ENCODE measurements around the gene POU2F3. TPM values are rescaled to one million over a fixed set of nuclear protein-coding genes. Genes with fewer than 3 reads are reported as not detected.
A peak's percentile ranks its signal among the peaks of the same experiment; 100 is the strongest.

POU2F3 gene
- total and polyA plus RNA-seq, 5 donors: 0.05 to 0.31 (median 0.20) TPM; not detected in 1

DNA sequence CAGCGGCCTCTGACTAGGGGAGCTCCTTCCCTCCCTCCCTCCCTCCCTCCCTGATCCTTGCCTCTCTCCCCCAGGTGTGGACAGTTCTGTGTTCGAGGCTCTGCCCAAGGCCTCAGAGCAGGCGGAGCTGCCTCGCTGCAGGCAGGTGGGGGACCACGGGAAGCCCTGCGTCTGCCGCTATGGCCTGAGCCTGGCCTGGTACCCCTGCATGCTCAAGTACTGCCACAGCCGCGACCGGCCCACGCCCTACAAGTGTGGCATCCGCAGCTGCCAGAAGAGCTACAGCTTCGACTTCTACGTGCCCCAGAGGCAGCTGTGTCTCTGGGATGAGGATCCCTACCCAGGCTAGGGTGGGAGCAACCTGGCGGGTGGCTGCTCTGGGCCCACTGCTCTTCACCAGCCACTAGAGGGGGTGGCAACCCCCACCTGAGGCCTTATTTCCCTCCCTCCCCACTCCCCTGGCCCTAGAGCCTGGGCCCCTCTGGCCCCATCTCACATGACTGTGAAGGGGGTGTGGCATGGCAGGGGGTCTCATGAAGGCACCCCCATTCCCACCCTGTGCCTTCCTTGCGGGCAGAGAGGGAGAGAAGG is 11.1 kb upstream of the POU2F3 start:
- ATAC-seq (no peak), DNase-seq (no peak)
- 87% methylated on average over 16 of the region's 16 CpGs for WGBS
- Histone ChIP-seq H3K4me3 (ENCODE audit: low read length) (no peak overlapping the region), H3K27ac (ENCODE audit: low read length) (no peak overlapping the region), H3K9me3 (ENCODE audit: control insufficient read depth, low read length) (no peaks in the 10 kb centered on the region), H3K27me3 (ENCODE audit: control insufficient read depth, insufficient read depth) (no peaks in the 10 kb centered on the region), H3K4me1 (ENCODE audit: control insufficient read depth, insufficient read depth, low read length) (peaks cover 7% of the 10 kb centered on the region)
- intact Hi-C loops (cut with DNase I): loop anchor here in 3 of 4 donors (1.0 to 5.0 kb wide), 3 partner anchors 56 to 57 kb away; no protein-coding TSS in a partner anchor

- intact Hi-C loops (cut with DNase I): loop anchor here (1.0 to 5.0 kb wide), 3 partner anchors 57 kb away; no protein-coding TSS in a partner anchor
- H3K9me3 ChIP-seq (ENCODE audit: control insufficient read depth, low read length): no peaks in the 10 kb centered on the region
- 52% methylated on average over 17 of the region's 17 CpGs for WGBS
- H3K27me3 ChIP-seq (ENCODE audit: control insufficient read depth, insufficient read depth): no peaks in the 10 kb centered on the region
- ATAC-seq: no peak
- DNase-seq: peak in 1 of 3 donors; percentile 51
- peaks cover 5% of the 10 kb centered on the region for H3K4me1 ChIP-seq (ENCODE audit: control insufficient read depth, insufficient read depth, low read length)
- no peak overlapping the region for H3K27ac ChIP-seq (ENCODE audit: low read length)
- H3K4me3 ChIP-seq (ENCODE audit: low read length): no peak overlapping the region
These were observed 10.2 kb upstream of the POU2F3 start for GRCh38 chr11:120229451-120230424.

DNA sequence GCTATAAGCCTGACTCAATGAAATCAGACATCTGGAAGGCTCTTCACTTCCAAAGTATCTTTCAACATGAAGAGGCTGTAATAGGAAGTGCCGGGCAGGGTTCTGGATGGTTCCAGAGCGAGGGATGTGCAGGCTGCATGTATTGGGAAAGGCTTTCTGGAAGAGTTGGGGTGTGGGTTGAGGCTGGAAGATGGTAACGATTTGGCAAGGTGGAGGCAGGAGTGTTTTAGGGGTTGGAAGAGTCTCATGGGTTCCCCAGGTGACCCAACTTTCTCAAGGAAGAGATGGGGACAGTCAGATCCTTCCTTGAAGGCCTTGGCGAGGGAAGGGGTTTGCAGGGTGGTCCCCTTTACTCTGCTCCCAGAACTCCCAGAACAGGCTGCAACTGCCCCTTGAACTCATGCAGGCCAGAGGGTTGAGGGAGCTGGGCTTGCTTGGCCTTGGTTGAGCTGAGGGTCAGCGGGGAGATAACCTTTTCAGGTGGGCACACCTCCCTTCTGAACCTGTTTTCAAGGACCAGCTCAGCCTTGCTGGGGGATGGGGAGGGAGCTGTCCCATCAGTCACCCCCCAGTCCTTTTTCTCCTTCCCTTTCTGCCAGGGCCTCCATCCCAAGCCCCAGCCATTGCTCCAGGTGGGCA is 9.4 kb upstream of the POU2F3 start:
- DNase-seq (peak in 1 of 3 donors; percentile 18), ATAC-seq (no peak)
- H3K27ac ChIP-seq (ENCODE audit: low read length): no peak overlapping the region
- intact Hi-C loops (cut with DNase I): loop anchor here in 1 of 4 donors (2.0 kb wide), 1 partner anchor 58 kb away; no protein-coding TSS in a partner anchor
- 86% methylated on average over 5 of the region's 5 CpGs for WGBS
- no peaks in the 10 kb centered on the region for H3K27me3 ChIP-seq (ENCODE audit: control insufficient read depth, insufficient read depth)
- H3K4me3 ChIP-seq (ENCODE audit: low read length): no peak overlapping the region
- no peaks in the 10 kb centered on the region for H3K9me3 ChIP-seq (ENCODE audit: control insufficient read depth, low read length)
- H3K4me1 ChIP-seq (ENCODE audit: control insufficient read depth, insufficient read depth, low read length): peaks cover 2% of the 10 kb centered on the region

GRCh38 chr11:120231963-120232362 is 8.0 kb upstream of the POU2F3 start:
- DNase-seq: peak in 1 of 3 donors; percentile 41
- Histone ChIP-seq H3K27ac (ENCODE audit: low read length) (no peak overlapping the region), H3K9me3 (ENCODE audit: control insufficient read depth, low read length) (no peaks in the 10 kb centered on the region), H3K27me3 (ENCODE audit: control insufficient read depth, insufficient read depth) (no peaks in the 10 kb centered on the region), H3K4me3 (ENCODE audit: low read length) (no peak overlapping the region), H3K4me1 (ENCODE audit: control insufficient read depth, insufficient read depth, low read length) (no peaks in the 10 kb centered on the region)
- ATAC-seq: no peak
- intact Hi-C loops (cut with DNase I): loop anchor here in 1 of 4 donors (2.0 kb wide), 1 partner anchor 59 kb away; no protein-coding TSS in a partner anchor
- WGBS: 46% methylated on average over 4 of the region's 4 CpGs

GRCh38 chr11:120233207-120233803 is 6.6 kb upstream of the POU2F3 start:
- Histone ChIP-seq H3K4me3 (ENCODE audit: low read length) (no peak overlapping the region), H3K4me1 (ENCODE audit: control insufficient read depth, insufficient read depth, low read length) (no peaks in the 10 kb centered on the region), H3K9me3 (ENCODE audit: control insufficient read depth, low read length) (no peaks in the 10 kb centered on the region), H3K27ac (ENCODE audit: low read length) (no peak overlapping the region), H3K27me3 (ENCODE audit: control insufficient read depth, insufficient read depth) (no peaks in the 10 kb centered on the region)
- intact Hi-C loops (cut with DNase I): no loop called here
- WGBS: 78% methylated on average over 9 of the region's 9 CpGs
- DNase-seq (peak in 1 of 3 donors; percentile 41), ATAC-seq (no peak)

DNA sequence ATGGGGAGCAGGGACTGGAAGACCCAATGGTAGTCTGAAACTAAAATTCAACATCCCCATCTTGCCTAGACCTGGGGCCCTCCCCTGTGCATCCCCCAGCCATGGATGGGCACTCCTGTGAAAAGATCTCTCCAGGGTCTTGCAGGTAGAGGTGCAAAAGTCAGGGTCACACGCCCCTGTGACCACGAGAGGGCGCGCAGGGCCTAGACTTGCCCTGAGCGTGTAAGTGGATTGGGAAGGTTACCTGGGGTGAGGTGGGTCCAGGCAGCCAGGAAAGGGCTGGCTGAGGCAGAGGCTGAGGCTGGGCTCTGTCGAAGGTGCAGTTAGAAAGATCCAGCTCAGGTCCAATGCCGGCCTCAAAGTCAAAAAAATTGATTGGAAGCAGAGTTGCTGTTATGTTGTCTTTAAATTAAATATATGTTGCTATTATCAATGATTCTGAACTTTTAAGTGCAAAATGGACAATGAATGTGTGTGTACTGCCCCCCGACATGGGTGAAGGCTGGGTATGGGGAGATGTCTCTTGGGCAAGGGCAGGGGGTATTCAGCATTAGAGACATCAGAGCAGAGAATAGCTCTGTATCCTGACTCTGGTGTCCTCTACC is 4.8 kb upstream of the POU2F3 start:
- Histone ChIP-seq H3K27me3 (ENCODE audit: control insufficient read depth, insufficient read depth) (no peaks in the 10 kb centered on the region), H3K9me3 (ENCODE audit: control insufficient read depth, low read length) (no peaks in the 10 kb centered on the region), H3K4me3 (ENCODE audit: low read length) (no peak overlapping the region), H3K4me1 (ENCODE audit: control insufficient read depth, insufficient read depth, low read length) (no peaks in the 10 kb centered on the region), H3K27ac (ENCODE audit: low read length) (no peak overlapping the region)
- intact Hi-C loops (cut with DNase I): loop anchor here (2.0 to 5.0 kb wide), 3 partner anchors 64 to 67 kb away; no protein-coding TSS in a partner anchor
- DNase-seq (peak; percentile 59 to 87 (median 79)), ATAC-seq (peak; percentile 67 to 69)
- WGBS: 18% methylated on average over 8 of the region's 8 CpGs

DNA sequence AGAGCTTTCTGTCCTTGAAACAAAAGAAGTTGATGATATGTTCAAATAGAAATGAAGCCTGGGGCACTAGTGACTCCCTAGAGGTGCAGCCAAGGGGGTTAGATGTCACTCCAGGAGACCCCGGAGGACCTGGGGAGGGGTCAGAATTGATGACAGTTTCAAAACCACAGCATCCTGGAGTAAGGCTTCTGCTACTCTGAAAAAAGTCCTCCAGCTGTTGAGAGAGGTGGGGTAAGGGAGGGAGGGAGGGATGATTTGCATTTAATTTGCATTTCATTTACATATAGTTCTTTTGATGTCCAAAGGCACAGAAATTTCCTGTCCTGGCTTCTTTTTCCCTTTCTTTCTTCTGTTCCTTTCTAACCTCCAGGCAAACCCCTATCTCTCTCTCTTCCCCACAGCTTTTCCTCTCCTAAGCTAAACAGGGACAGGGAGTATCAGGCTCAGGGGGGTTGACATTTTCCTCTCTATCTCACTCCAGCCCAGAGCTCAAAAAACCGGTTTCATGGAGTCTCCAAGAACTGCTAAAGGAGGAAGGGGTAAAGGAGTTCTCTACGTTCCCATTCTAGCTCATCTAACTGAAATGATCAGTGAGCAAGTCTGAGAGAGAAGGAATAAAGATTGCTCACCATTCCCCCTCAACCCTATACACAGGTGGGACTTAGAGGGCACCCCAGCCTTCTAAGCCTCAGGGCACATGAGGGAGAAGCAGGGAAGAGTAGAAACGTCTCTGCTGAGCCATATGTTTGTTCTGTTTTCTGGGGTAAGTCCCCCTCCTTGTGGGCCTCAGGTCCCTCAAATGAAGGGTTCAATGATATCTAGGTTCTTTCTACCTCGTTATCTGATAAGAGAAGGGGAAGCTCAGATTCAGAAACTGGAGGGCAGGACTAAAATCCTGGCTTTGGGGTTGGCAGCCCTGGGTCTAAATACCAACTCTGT is 3.5 kb upstream of the POU2F3 start:
- Histone ChIP-seq H3K9me3 (ENCODE audit: control insufficient read depth, low read length) (no peaks in the 10 kb centered on the region), H3K27ac (ENCODE audit: low read length) (no peak overlapping the region), H3K4me1 (ENCODE audit: control insufficient read depth, insufficient read depth, low read length) (no peaks in the 10 kb centered on the region), H3K4me3 (ENCODE audit: low read length) (no peak overlapping the region), H3K27me3 (ENCODE audit: control insufficient read depth, insufficient read depth) (no peaks in the 10 kb centered on the region)
- no peak for ATAC-seq
- DNase-seq: no peak
- 53% methylated on average over 5 of the region's 5 CpGs for WGBS
- intact Hi-C loops (cut with DNase I): loop anchor here in 1 of 4 donors (5.0 kb wide), 1 partner anchor 66 kb away; no protein-coding TSS in a partner anchor

GRCh38 chr11:120238968-120239620 is 846 bp upstream of the POU2F3 start:
- intact Hi-C loops (cut with DNase I): loop anchor here in 2 of 4 donors (2.0 to 5.0 kb wide), 2 partner anchors 56 to 63 kb away; no protein-coding TSS in a partner anchor
- 82% methylated on average over 11 of the region's 11 CpGs for WGBS
- Histone ChIP-seq H3K27ac (ENCODE audit: low read length) (no peak overlapping the region), H3K4me3 (ENCODE audit: low read length) (no peak overlapping the region), H3K9me3 (ENCODE audit: control insufficient read depth, low read length) (no peaks in the 10 kb centered on the region), H3K27me3 (ENCODE audit: control insufficient read depth, insufficient read depth) (no peaks in the 10 kb centered on the region), H3K4me1 (ENCODE audit: control insufficient read depth, insufficient read depth, low read length) (no peaks in the 10 kb centered on the region)
- DNase-seq (no peak), ATAC-seq (no peak)

- DNase-seq (no peak), ATAC-seq (no peak)
- no peak overlapping the region for H3K4me3 ChIP-seq (ENCODE audit: low read length)
- intact Hi-C loops (cut with DNase I): no loop called here
- WGBS: 90% methylated on average over 2 of the region's 2 CpGs
- no peaks in the 10 kb centered on the region for H3K4me1 ChIP-seq (ENCODE audit: control insufficient read depth, insufficient read depth, low read length)
- H3K27me3 ChIP-seq (ENCODE audit: control insufficient read depth, insufficient read depth): no peaks in the 10 kb centered on the region
- no peak overlapping the region for H3K27ac ChIP-seq (ENCODE audit: low read length)
- H3K9me3 ChIP-seq (ENCODE audit: control insufficient read depth, low read length): no peaks in the 10 kb centered on the region
These were observed 926 bp downstream of the POU2F3 start for GRCh38 chr11:120240866-120241265.
